Suprapubic skin (tissue), 4 donors: ENCODE data around the gene INHBC. TPM values are rescaled to one million over a fixed set of nuclear protein-coding genes. Genes with fewer than 3 reads are reported as not detected.

ENCODE experiments used
- DNase-seq, 2 donors: peaks; one replicate each; pipeline ENCODE4 v3.0.0-alpha.2; 2019; ENCODE audit warnings: low spot score in 2 of 2
- H3K27ac ChIP-seq: fragments of 200-600 bp; sonication (generic); one replicate; pipeline ENCODE4 v1.5.1; 2019
- H3K27me3 ChIP-seq: fragments of 200-600 bp; sonication (generic); one replicate; pipeline ENCODE4 v1.5.1; 2019
- H3K36me3 ChIP-seq: fragments of 200-600 bp; sonication (generic); one replicate; pipeline ENCODE4 v1.5.1; 2019
- H3K4me1 ChIP-seq: fragments of 200-600 bp; sonication (generic); one replicate; pipeline ENCODE4 v1.5.1; 2019
- H3K4me3 ChIP-seq: fragments of 200-600 bp; sonication (generic); one replicate; pipeline ENCODE4 v1.5.1; 2019; ENCODE audit warnings: mild to moderate bottlenecking
- H3K9me3 ChIP-seq: fragments of 200-600 bp; sonication (generic); one replicate; pipeline ENCODE4 v1.5.1; 2019
- CTCF ChIP-seq, 2 donors: fragments of 200-600 bp in 1 of 2; fragments of 450-650 bp in 1 of 2; sonication (generic) in 1 of 2; IDR thresholded peaks; one replicate each; pipeline ENCODE4 v1.5.1; 2016 to 2019; ENCODE audit warnings: antibody characterized with exemption in 2 of 2, mild to moderate bottlenecking in 1 of 2, moderate library complexity in 1 of 2
- EP300 ChIP-seq: sonication (generic); formaldehyde crosslinking; IDR thresholded peaks from one replicate; pipeline ENCODE4 v1.6.1; 2017; ENCODE audit warnings: antibody characterized with exemption
- POLR2A ChIP-seq, 2 donors: fragments of 450-650 bp; IDR thresholded peaks; one replicate each; pipeline ENCODE4 v1.6.1; 2017; ENCODE audit warnings: antibody characterized with exemption in 2 of 2, mild to moderate bottlenecking in 2 of 2, moderate library complexity in 2 of 2
- POLR2AphosphoS5 ChIP-seq, 3 donors: sonication (generic); formaldehyde crosslinking; IDR thresholded peaks; one replicate each; pipeline ENCODE4 v1.6.1; 2017; ENCODE audit warnings: antibody characterized with exemption in 3 of 3
- WGBS: methylation state at CpG from one replicate; pipeline ENCODE4 v1.1.5; 2018; 5-methylcytosine and 5-hydroxymethylcytosine counted together
- total RNA-seq, 4 donors: library from RNA; depleted of rRNA; stranded (reverse); fragments of >200 nt; gene quantifications; one replicate each; pipeline ENCODE4 v1.1.0, GENCODE V29; 2016

INHBC gene
- total RNA-seq, 4 donors from 2014 or later, result not detected

- DNase-seq, result no peak
- Histone ChIP-seq H3K4me1 (no peaks in the 10 kb centered on the region), H3K4me3 (no peak overlapping the region), H3K27ac (no peak overlapping the region), H3K27me3 (no peaks in the 10 kb centered on the region), H3K9me3 (no peaks in the 10 kb centered on the region), H3K36me3 (no peaks in the 10 kb centered on the region)
- 98% methylated on average over 6 of the region's 6 CpGs for WGBS
- no peak for TF ChIP-seq POLR2AphosphoS5 (IDR thresholded peaks at IDR 0.05)
- no peak for TF ChIP-seq POLR2A (IDR thresholded peaks at IDR 0.05)
- TF ChIP-seq CTCF (IDR thresholded peaks at IDR 0.05), result no peak
- TF ChIP-seq EP300, result no peak
Observed at GRCh38 chr12:57446292-57446960, 11.8 kb downstream of the INHBC start.

GRCh38 chr12:57448669-57449068 lies 14.1 kb downstream of the INHBC start:
- no peaks in the 10 kb centered on the region for H3K36me3 ChIP-seq
- H3K27ac ChIP-seq, result no peak overlapping the region
- H3K27me3 ChIP-seq, result no peaks in the 10 kb centered on the region
- no peak overlapping the region for H3K4me3 ChIP-seq
- no peak for TF ChIP-seq POLR2A (IDR thresholded peaks at IDR 0.05)
- TF ChIP-seq POLR2AphosphoS5 (IDR thresholded peaks at IDR 0.05), result no peak
- TF ChIP-seq EP300, result no peak
- no peak for TF ChIP-seq CTCF (IDR thresholded peaks at IDR 0.05)
- no peaks in the 10 kb centered on the region for H3K4me1 ChIP-seq
- WGBS, result 83% methylated on average over 2 of the region's 2 CpGs
- H3K9me3 ChIP-seq, result no peaks in the 10 kb centered on the region
- DNase-seq, result no peak

DNA sequence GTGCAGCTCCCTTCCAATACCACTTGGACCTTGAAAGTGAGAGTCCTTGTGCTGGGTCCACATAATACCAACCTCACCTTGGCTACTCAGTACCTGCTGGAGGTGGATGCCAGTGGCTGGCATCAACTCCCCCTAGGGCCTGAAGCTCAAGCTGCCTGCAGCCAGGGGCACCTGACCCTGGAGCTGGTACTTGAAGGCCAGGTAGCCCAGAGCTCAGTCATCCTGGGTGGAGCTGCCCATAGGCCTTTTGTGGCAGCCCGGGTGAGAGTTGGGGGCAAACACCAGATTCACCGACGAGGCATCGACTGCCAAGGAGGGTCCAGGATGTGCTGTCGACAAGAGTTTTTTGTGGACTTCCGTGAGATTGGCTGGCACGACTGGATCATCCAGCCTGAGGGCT lies 14.8 kb downstream of the INHBC start:
- Histone ChIP-seq H3K27ac (no peak overlapping the region), H3K4me1 (no peaks in the 10 kb centered on the region), H3K4me3 (no peak overlapping the region), H3K9me3 (no peaks in the 10 kb centered on the region), H3K36me3 (no peaks in the 10 kb centered on the region), H3K27me3 (no peaks in the 10 kb centered on the region)
- no peak for DNase-seq
- WGBS, result 96% methylated on average over 4 of the region's 7 CpGs
- TF ChIP-seq EP300, result no peak
- TF ChIP-seq CTCF (IDR thresholded peaks at IDR 0.05), result no peak
- TF ChIP-seq POLR2AphosphoS5 (IDR thresholded peaks at IDR 0.05), result no peak
- no peak for TF ChIP-seq POLR2A (IDR thresholded peaks at IDR 0.05)

GRCh38 chr12:57450057-57450456 lies 15.5 kb downstream of the INHBC start:
- Histone ChIP-seq H3K36me3 (no peaks in the 10 kb centered on the region), H3K27ac (no peak overlapping the region), H3K27me3 (no peaks in the 10 kb centered on the region), H3K4me3 (no peak overlapping the region), H3K9me3 (no peaks in the 10 kb centered on the region), H3K4me1 (no peaks in the 10 kb centered on the region)
- no peak for DNase-seq
- WGBS, result 98% methylated on average over 3 of the region's 3 CpGs
- no peak for TF ChIP-seq POLR2A (IDR thresholded peaks at IDR 0.05)
- no peak for TF ChIP-seq POLR2AphosphoS5 (IDR thresholded peaks at IDR 0.05)
- TF ChIP-seq CTCF (IDR thresholded peaks at IDR 0.05), result no peak
- no peak for TF ChIP-seq EP300

GRCh38 chr12:57451233-57451778 lies 16.7 kb downstream of the INHBC start:
- H3K4me1 ChIP-seq, result peaks cover 6% of the 10 kb centered on the region
- TF ChIP-seq POLR2AphosphoS5 (IDR thresholded peaks at IDR 0.05), result no peak
- no peaks in the 10 kb centered on the region for H3K9me3 ChIP-seq
- DNase-seq, result no peak
- no peak overlapping the region for H3K27ac ChIP-seq
- H3K27me3 ChIP-seq, result no peaks in the 10 kb centered on the region
- no peak overlapping the region for H3K4me3 ChIP-seq
- no peaks in the 10 kb centered on the region for H3K36me3 ChIP-seq
- WGBS, result 86% methylated on average over 6 of the region's 6 CpGs
